Osteocyte (in vitro differentiated cells): ENCODE results near the gene WDHD1. TPM values are rescaled to one million over a fixed set of nuclear protein-coding genes. Genes with fewer than 3 reads are reported as not detected.
"Not testable (repeated sequence)": the region's sequence is repeated elsewhere in the genome, so short reads cannot be mapped to it uniquely, and the experiment has no call there.

Experiments used
- DNase-seq: peaks from one replicate; pipeline ENCODE4 v3.0.0; 2021; ENCODE audit warnings: mixed read lengths; ENCODE audit not compliant: unreplicated experiment; ENCODE audit errors: extremely low spot score
- H3K27ac Mint-ChIP-seq: one replicate; pipeline ENCODE4 v1.8.0; 2021; ENCODE audit warnings: mild to moderate bottlenecking, mixed read lengths; ENCODE audit not compliant: unreplicated experiment
- H3K27me3 Mint-ChIP-seq: one replicate; pipeline ENCODE4 v1.8.0; 2021; ENCODE audit warnings: mixed read lengths; ENCODE audit not compliant: unreplicated experiment
- H3K36me3 Mint-ChIP-seq: one replicate; pipeline ENCODE4 v1.8.0; 2021; ENCODE audit warnings: mixed read lengths; ENCODE audit not compliant: unreplicated experiment
- H3K4me1 Mint-ChIP-seq: one replicate; pipeline ENCODE4 v1.8.0; 2021; ENCODE audit warnings: mixed read lengths; ENCODE audit not compliant: unreplicated experiment
- H3K4me3 Mint-ChIP-seq: one replicate; pipeline ENCODE4 v1.8.0; 2021; ENCODE audit warnings: mild to moderate bottlenecking, moderate library complexity, mixed read lengths; ENCODE audit not compliant: unreplicated experiment
- H3K9me3 Mint-ChIP-seq: one replicate; pipeline ENCODE4 v1.8.0; 2021; ENCODE audit warnings: mixed read lengths; ENCODE audit not compliant: unreplicated experiment
- total RNA-seq: library from RNA; stranded (reverse); gene quantifications from 2 replicates; pipeline ENCODE4 v1.2.1, GENCODE V29; 2021
- TF ChIP-seq, protein P1 (sequence below): fragments of 200-600 bp; sonication (generic); IDR thresholded peaks from 2 replicates; pipeline ENCODE4 v1.5.0; 2021; ENCODE audit warnings: antibody characterized with exemption, mild to moderate bottlenecking, moderate library complexity

Gene WDHD1
- total RNA-seq, 1 donor from 2014 or later: 7.0 TPM

DNA sequence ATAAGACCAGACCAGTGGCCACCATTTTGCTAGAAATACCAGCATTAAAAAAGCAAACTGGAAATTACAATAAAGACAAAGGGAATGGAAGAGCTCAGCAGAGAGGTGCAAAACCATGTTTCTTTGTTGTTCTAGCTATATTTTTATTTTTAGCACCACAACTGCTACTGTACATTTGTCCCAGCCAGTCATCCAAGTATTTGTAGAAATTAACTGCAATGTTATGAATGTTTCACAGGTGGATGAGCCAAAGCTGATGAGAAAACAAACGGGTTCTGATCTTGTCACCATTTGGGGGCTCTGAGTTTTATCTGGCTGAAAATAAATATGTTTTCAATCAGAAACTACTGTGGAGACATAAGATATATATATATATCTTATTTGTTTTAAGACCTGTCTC is 99.3 kb downstream of the WDHD1 start:
- no peak overlapping the region for H3K27ac Mint-ChIP-seq
- TF ChIP-seq, protein P1, sequence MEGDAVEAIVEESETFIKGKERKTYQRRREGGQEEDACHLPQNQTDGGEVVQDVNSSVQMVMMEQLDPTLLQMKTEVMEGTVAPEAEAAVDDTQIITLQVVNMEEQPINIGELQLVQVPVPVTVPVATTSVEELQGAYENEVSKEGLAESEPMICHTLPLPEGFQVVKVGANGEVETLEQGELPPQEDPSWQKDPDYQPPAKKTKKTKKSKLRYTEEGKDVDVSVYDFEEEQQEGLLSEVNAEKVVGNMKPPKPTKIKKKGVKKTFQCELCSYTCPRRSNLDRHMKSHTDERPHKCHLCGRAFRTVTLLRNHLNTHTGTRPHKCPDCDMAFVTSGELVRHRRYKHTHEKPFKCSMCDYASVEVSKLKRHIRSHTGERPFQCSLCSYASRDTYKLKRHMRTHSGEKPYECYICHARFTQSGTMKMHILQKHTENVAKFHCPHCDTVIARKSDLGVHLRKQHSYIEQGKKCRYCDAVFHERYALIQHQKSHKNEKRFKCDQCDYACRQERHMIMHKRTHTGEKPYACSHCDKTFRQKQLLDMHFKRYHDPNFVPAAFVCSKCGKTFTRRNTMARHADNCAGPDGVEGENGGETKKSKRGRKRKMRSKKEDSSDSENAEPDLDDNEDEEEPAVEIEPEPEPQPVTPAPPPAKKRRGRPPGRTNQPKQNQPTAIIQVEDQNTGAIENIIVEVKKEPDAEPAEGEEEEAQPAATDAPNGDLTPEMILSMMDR: no peak
- DNase-seq: no peak
- no peaks in the 10 kb centered on the region for H3K9me3 Mint-ChIP-seq
- H3K27me3 Mint-ChIP-seq: no peaks in the 10 kb centered on the region
- peaks cover 2% of the 10 kb centered on the region for H3K4me1 Mint-ChIP-seq
- no peak overlapping the region for H3K4me3 Mint-ChIP-seq
- no peaks in the 10 kb centered on the region for H3K36me3 Mint-ChIP-seq

- not testable (repeated sequence) for H3K4me3 Mint-ChIP-seq, H3K36me3 Mint-ChIP-seq, H3K27ac Mint-ChIP-seq, DNase-seq, H3K4me1 Mint-ChIP-seq, H3K9me3 Mint-ChIP-seq, H3K27me3 Mint-ChIP-seq
Observed at GRCh38 chr14:54926570-54926969, 100.3 kb downstream of the WDHD1 start.

- no peak for DNase-seq
- Mint-ChIP-seq H3K36me3 (no peaks in the 10 kb centered on the region), H3K27ac (no peak overlapping the region), H3K4me3 (no peak overlapping the region), H3K9me3 (no peaks in the 10 kb centered on the region), H3K27me3 (no peaks in the 10 kb centered on the region), H3K4me1 (peaks cover 2% of the 10 kb centered on the region)
- TF ChIP-seq, protein P1: no peak
Observed at GRCh38 chr14:54922598-54922997, 104.3 kb downstream of the WDHD1 start.

DNA sequence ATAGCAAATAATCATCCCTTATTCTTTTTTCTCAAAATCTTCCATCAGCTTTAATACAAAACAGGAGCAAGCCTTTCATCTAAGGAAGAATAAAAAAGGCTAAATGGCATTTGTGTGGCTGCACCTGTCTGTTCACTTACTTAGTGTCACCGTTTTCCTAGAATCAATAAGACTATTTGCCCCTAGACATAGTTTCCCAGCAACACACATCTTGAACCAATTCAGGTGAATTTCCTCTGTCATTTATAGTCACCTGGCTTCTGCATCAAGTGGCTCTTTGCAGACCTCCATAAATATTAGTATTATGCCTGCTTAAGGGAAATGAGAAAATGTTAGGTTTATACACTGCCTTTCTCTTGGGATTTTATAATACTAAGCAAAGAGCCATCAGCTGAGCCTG is 106.8 kb downstream of the WDHD1 start:
- TF ChIP-seq, protein P1: no peak
- no peaks in the 10 kb centered on the region for H3K36me3 Mint-ChIP-seq

DNA sequence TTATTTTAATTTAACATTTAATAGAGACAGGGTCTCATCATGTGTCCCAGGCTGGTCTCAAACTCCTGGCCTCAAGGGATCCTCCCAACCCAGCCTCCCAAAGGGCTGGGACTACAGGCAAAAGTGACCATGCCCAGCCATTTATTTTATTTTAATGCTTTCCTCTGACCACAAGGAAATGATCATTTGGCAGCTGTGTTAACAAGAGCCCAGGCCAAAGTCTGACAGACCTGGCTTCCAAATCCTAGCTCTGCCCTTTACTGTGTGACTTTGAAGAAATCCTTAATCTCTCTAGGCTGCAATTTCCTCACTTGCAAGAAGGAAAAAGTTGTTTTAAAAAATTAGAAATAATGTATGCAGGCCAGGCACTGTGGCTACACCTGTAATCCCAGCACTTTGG is 107.6 kb downstream of the WDHD1 start:
- TF ChIP-seq, protein P1: no peak
- Mint-ChIP-seq H3K9me3 (no peaks in the 10 kb centered on the region), H3K4me1 (peaks cover 2% of the 10 kb centered on the region), H3K27me3 (no peaks in the 10 kb centered on the region), H3K36me3 (no peaks in the 10 kb centered on the region), H3K27ac (no peak overlapping the region), H3K4me3 (no peak overlapping the region)
- no peak for DNase-seq

More for the DNA sequence above, 106.8 kb downstream of the WDHD1 start:
- Mint-ChIP-seq H3K4me3 (no peak overlapping the region), H3K27me3 (no peaks in the 10 kb centered on the region), H3K27ac (no peak overlapping the region), H3K9me3 (no peaks in the 10 kb centered on the region), H3K4me1 (peaks cover 2% of the 10 kb centered on the region)
- DNase-seq: no peak

DNA sequence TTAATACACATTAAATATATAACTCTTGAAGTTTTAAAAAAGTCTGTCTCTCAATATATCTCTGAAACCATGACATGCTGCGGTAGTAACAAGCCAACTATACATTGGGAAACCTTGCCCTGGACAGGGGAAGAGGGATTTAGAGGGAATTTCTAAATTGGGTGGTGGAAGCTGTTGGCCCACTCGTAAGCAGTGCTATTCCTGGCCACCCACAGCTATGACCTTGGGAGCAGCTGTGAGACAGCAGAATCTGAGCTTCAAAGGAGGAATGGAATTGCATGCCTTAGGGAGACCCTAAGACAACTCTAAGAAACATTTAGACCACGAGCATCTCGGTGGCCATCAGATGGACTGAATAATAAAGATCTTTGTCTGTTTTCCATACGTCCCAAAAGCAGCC is 108.5 kb downstream of the WDHD1 start:
- peaks cover 2% of the 10 kb centered on the region for H3K4me1 Mint-ChIP-seq
- no peak for DNase-seq
- H3K9me3 Mint-ChIP-seq: no peaks in the 10 kb centered on the region
- H3K36me3 Mint-ChIP-seq: no peaks in the 10 kb centered on the region
- H3K27ac Mint-ChIP-seq: no peak overlapping the region
- no peak overlapping the region for H3K4me3 Mint-ChIP-seq
- no peaks in the 10 kb centered on the region for H3K27me3 Mint-ChIP-seq
- TF ChIP-seq, protein P1: no peak
